GM19023 (cell line): ENCODE measurements around the gene NSMF.

Source experiments
- ATAC-seq: cut with Tn5 transposase; IDR thresholded peaks from one replicate; pipeline ENCODE4 v1.9.1; 2021; ENCODE audit warnings: mild to moderate bottlenecking, moderate library complexity; ENCODE audit not compliant: unreplicated experiment

The NSMF gene

GRCh38 chr9:137433349-137433915 lies 25.7 kb downstream of the NSMF start:
- no peak for ATAC-seq

DNA sequence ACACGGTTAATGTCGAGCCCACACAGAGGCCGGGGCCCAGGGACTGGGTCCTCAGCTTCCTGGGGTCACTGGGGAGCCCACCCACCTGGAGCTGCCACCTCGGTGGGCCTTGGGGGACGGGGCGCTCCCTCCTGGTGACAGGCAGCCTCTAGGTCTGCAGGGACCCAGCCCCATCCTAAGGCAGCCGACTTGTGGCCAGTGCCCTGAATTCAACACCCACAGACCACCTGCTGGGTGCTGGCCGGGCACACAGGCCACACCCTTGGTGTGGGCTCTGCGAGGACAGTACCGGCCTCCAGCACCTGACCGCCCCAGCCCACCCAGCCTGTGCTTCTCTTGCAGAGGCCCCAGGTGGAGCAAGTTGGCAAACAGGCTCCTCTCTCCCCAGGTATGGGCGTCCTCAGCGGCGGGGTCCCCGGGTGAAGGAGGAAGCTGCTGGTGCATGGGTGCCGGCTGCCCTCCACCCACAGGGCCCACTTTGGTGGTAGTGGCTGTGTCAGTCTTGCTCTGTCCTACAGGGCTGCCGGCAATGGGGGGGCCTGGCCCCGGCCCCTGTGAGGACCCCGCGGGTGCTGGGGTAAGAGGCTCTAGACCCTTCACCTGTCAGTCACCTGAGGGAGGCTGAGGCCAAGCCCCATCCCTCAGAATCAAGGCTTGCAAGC lies 26.3 kb downstream of the NSMF start:
- ATAC-seq = no peak

GRCh38 chr9:137431416-137431931 lies 27.7 kb downstream of the NSMF start:
- ATAC-seq = no peak

GRCh38 chr9:137430723-137431415 lies 28.3 kb downstream of the NSMF start:
- ATAC-seq = no peak

- ATAC-seq = no peak
These were observed 29.0 kb downstream of the NSMF start for GRCh38 chr9:137429974-137430722.

- no peak for ATAC-seq
These were observed 29.6 kb downstream of the NSMF start for GRCh38 chr9:137429546-137429890.

DNA sequence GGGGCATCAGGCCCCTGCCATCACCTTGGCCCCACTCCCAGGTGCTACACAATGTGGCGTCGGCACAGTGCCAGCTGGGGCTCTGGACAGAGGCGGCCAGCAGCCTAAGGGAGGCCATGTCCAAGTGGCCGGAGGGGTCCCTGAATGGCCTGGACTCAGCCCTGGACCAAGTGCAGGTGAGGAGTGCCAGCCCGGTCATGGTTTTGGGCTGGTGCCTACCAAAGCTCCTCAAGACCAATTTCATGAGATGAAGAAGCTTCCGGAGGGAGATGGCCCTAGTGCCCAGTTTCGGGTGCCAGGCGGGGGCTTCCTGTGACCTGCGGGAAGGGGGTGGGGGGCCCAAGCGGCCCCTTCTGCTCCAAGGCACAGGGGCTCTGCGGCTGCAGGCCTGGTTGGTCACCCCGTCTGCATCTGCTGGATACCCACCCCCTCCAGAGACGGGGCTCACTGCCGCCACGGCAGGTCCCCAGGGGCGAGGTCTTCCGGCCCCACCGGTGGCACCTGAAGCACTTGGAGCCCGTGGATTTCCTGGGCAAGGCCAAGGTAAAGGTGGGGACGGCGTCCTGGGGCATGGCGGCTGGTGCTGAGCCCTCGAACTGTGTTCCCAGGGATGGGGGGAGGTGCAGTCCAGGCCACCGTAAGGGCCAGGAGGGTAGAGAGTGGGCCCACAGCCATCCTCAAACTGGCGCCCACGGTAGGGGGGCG lies 30.1 kb downstream of the NSMF start:
- no peak for ATAC-seq

DNA sequence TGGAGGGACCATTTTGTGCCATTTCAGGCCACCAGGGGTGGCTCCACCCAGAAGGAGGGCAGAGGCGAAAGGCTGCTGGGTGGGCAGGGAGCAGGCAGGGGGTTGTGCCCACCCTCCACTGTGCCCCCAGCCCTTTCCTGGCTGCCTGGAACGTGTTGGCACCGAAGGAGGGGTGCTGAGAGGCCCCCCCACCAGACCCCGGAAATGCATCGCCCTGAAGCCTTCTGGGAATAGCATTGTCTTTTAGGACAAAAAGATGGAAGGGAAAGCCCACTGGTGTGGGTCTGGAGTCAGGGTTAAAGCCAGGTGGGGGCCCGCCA lies 30.9 kb downstream of the NSMF start:
- no peak for ATAC-seq

DNA sequence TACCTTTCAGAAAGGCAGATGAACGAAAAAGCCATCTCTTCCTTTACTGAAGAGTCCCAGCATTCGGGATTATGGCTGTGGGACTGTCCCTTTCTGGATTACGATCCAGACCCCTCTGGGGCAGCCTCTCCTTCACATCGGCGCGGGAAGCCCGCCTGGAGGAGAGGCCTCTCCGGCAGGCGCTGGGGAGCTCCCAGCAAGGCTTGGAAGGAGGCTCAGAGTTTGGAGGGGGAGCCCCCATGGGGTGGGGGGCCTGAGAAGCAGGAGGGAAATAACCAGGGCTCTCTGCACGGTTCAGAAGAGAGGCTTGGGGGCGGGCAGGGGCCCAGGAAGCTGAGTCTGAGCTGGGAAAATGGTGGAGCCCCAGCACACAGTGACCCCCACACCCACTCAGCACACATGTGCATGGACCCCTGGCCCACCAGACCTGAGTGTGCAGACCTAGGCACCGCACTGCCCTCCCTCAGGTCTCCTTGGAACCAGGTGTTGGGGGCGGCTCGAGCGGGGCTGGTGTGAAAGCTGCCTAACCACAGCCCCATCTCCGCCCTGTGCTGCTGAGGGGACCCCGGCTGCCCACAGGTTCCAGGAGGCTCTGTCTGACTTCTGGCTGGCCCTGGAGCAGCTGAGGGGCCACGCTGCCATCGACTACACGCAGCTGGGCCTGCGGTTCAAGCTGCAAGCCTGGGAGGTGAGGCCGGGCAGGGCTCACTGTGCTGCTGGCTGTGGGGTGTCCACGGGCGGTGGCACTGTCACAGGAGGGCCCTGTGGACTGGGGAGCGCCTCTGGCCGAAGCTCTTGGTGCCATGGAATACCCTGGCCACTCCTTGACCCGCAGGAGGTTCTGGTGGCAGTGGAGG lies 31.5 kb downstream of the NSMF start:
- no peak for ATAC-seq

DNA sequence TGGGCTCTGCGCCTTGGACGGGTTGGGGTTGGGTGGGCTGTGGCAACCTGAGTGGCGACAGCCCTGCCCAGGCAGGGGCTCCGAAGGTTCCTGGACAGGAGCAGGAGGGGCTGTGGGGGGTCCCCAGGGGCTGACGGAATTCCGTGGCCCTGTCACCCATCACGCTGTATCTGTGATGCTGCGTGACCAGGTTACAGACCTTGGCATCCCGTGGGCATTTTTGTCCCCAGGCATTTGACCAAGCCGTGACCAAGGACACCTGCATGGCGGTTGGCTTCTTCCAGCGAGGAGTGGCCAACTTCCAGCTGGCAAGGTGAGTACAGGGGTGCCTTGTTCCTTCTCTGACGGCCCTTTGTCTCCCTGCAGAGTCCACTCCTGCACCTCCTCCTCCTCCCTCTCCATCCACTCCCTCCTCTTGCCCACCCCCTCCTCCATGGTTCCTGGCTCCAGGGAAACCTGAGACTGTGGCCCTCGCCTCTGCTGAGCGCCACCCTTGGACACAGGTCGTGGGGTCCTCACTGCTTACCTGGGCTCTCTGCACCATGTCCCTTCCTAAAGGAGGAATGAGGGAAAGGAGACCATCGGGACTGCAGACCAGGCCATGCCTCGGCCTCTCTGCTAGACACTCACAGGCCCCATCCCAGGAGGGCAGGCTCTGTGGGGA lies 33.0 kb downstream of the NSMF start:
- no peak for ATAC-seq

GRCh38 chr9:137423514-137424291 lies 35.4 kb downstream of the NSMF start:
- ATAC-seq = peak; percentile 19

- ATAC-seq = peak; percentile 74
These were observed 36.3 kb downstream of the NSMF start, which contains the start of the genes EXD3 and NOXA1 for GRCh38 chr9:137422604-137423513. EXD3 (minus strand) TSS chr9:137423162; CDS start chr9:137395357, 27,805 bp downstream. NOXA1 (plus strand) TSS chr9:137423393; CDS start chr9:137423530, 137 bp downstream.

DNA sequence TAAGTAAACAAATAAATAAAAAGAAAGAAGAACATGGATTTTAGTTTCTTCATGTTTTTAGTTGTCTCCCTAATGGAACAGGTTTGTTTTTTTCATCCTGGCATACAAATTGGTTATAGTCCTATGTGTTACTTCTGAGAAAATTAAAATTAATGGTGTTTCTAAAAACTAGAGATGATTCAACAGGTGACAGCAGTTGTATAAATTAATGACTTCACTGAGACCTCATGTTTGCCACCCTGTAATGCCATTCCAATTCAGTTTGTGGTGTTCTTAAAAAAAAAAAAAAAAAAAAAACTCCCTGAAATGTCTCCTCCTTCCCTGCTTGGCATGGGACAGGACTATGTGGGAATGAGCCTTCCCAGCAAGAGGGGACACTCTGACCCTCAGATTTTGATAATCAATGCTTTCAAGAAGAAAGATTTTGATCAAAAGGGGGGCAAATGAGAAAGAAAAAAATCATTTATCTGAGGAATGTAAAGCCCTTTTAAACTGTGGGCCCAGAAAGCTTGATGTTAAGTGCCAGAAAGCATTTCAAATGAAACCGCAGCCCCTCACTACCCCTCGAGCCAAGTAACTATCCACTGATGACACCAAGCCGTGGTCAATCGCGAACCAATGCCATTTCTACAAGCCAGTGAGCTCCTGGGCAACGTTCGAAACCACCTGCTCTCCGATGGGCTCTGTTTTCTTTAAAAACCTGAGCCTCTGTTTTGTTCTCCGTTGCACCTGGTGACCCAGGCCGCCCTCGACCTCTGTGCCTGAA lies 37.1 kb downstream of the NSMF start:
- ATAC-seq = no peak

DNA sequence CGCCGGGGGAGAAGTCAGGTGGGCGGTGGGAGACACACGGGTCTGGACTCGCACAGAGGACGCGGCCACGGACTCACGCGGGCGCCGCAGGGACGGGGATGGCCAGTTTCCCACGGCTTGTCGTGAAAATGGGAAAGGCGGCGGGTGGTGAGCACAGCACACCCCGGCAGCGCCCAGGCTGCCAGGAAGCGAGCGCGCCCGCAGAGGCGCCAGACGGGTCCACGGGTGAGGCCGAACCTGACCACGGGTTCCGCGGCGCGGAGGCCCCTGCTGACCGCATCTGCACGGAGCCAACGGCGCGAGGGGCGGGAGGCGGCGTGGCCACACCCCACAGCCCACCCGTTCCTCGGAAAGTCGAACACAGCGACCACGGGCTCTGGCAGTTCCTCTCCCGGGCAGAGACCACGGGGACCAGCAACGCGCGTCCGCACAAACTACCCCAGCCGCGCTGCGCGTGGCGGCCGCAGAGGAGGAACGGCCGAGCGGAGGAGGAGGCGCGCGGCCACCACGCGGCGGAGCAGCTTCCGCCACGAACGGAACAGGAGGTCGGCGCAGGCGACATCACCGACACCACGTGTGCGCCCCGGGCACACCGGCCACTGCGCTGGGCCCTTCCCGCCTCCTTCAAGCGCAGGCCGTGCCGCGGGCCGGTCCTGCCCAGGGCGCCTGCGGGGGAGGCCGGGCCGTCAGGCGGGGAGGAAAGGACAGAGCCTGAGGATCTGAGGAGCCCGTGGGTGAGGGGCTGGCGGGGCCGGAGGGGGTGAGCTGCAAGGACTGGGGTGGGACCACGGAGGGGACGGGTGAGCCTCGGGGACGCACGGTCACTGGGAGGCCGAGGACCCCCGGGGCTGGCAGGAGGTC lies 41.7 kb downstream of the NSMF start:
- no peak for ATAC-seq

DNA sequence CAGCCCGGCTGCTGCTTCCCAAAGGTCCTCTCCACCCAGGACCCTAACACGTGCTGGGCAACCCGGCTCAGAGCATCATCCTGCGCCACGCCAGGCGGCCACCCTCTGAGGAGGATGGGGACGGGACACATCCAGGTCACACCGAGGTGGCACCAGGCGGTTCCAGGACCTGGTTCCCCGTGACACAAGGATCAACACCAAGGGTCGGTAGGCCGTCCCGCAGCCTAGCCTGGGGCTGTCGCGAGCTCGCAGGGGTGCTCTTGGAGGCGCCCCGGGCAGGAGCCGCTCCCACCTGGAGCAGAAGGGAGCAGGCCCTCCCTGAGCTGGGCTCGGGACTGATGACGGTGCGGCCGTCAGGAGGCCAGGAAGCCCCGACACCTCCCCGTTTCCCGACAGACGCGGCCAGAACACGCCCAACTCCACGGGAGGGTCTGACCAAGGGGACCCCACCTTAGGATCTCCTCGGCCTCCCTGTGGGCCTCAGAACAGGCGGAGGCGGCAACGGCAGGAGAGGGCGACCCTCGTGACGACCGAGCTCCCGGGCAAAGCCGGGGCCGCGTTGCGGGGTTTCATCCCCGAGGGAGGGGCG lies 42.5 kb downstream of the NSMF start:
- no peak for ATAC-seq
